Glomerular visceral epithelial cell (primary cell): Measurements from ENCODE around the gene C14orf119.

Experiments
- DNase-seq: peaks from one replicate; pipeline ENCODE4 v3.0.0-alpha.2; 2016; ENCODE audit errors: extremely low spot score

C14orf119 gene

DNA sequence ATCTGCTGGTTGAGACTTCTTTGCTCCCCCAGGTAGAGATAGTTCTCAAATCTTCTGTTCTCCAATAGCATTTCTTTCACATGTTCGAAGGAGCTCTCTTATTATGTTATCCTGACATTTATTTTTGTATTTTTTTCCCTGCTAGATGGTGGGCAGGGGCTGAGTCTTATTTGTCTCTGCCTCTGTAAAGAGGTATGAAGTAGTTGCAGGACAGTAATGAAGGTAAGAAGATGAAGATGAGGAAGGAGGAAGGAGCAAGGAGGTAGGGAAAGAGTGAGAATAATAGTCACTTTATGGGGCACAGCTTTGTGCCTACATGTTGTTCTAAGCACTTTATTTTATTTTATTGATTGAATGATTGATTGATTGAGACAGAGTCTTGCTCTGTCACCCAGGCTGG is 14.5 kb downstream of the C14orf119 start:
- DNase-seq: no peak

GRCh38 chr14:23110579-23111365 is 15.5 kb downstream of the C14orf119 start:
- DNase-seq: no peak

GRCh38 chr14:23112359-23113178 is 17.3 kb downstream of the C14orf119 start:
- no peak for DNase-seq

GRCh38 chr14:23113431-23114119 is 18.3 kb downstream of the C14orf119 start:
- no peak for DNase-seq

DNA sequence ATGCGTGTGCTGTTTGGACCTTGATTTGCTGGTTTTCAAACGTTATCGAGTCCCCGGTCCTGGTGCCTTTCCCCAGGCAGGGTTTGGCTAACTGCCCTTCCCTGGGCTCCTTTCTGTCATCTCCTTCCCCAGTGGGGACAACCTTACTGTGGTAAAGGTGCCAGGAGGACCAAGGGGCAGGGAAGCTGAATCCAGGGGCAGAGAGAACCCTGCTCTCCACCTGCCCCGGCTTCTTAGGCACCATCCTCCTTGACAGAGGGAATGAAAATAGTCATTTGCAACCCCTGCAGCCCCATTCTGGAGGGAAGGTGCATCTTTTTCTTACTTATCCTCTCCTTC is 18.8 kb downstream of the C14orf119 start:
- no peak for DNase-seq

DNA sequence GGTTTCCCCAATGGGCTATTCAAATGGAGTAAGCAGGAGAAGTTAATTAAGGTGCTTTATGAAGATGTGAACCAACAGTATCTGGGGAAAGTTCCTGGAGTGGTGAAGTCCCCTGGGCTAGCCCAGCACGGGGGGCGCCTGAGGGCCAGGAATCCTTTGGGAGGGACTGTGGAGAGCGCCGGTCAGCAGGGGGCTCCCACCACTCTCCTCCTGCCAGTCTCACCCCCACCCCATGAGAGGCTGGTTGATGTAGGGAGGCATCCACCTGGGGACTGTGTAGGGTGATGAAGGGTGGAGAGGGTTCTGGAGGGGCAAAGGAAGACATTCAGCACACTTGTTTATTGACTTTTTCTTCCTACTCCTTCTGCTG is 19.3 kb downstream of the C14orf119 start:
- no peak for DNase-seq

DNA sequence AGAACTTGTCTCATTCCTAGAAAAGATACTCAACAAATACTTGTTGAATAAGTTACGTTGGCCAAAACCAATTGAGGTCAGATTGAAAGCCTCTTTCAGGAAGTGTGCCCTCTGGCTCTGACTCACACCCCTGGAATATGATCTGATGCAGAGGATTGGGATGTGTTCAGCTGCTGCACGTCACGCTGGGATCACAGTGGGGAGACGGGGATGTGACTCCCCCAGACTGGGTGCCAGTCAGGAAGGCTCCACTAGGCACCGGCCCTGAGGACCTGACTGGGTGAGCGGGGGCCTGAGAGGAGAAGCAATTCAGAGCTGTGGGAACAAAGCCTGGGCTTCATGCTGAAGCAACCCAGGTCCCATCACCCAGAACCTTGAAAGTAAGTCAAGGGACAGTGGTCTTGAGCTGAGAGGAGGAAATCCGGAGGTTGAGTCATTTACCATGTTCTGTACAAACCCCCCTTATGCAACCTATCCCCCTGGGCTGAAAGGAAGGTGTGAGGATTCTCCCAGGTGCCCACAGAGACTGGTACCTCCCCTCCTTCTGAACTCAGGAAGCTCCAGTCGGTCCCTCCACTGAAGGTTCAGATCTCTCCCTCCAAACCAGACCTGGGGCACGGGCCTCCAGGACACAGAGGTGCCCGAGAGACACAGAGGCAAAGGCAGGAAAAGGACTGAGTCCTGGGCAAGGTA is 19.9 kb downstream of the C14orf119 start:
- DNase-seq: peak; percentile 86

DNA sequence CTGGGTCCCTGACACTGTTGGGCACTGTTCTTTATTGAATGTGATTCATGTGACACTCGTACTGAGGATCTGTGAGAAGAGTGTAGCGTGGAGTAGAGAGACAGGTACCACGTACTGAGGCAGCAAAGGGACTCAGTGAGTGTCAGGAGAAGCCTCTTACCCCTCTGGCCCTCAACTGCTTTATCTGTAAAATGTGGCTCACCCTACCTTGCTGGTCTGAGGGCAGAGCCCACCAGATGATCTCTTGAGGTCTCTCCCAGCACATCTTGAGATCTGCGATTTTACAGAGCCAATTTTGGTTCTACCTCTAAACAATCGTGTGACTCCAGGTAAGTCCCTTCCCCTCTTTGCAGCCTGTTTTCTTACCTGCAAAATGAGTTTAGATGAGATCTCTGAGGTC is 20.6 kb downstream of the C14orf119 start:
- no peak for DNase-seq

DNA sequence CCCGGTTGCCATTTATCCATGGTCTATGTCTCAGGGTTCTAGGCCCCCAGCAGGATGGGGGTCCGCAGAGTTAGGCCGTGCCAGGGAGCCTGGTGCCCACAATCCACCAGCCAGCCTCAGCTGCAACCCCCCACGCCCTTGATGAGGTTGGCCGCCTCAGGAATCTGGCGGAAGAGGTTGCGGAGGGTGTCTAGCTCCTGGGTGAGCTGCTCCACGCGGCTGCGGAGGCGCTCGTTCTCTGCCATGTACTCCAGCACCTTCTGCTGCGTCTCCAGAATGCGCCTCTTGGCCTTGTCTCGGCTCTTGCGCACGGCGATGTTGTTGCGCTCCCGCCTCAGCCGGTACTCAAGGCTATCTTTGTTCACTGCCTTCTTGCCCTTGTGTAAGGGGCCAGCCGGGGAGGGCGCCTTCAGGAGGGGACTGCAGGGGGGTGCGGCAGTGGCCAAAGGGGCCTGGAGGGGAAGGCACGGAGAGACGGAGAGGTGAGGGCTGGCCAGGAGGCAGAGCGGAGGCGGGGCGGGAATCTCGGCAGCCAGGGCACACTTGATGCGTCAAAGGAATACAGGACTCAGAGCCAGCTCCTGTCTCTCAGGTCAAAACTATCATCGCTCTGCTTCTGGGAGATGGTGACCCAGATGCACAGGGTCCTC is 22.2 kb downstream of the C14orf119 start:
- no peak for DNase-seq

DNA sequence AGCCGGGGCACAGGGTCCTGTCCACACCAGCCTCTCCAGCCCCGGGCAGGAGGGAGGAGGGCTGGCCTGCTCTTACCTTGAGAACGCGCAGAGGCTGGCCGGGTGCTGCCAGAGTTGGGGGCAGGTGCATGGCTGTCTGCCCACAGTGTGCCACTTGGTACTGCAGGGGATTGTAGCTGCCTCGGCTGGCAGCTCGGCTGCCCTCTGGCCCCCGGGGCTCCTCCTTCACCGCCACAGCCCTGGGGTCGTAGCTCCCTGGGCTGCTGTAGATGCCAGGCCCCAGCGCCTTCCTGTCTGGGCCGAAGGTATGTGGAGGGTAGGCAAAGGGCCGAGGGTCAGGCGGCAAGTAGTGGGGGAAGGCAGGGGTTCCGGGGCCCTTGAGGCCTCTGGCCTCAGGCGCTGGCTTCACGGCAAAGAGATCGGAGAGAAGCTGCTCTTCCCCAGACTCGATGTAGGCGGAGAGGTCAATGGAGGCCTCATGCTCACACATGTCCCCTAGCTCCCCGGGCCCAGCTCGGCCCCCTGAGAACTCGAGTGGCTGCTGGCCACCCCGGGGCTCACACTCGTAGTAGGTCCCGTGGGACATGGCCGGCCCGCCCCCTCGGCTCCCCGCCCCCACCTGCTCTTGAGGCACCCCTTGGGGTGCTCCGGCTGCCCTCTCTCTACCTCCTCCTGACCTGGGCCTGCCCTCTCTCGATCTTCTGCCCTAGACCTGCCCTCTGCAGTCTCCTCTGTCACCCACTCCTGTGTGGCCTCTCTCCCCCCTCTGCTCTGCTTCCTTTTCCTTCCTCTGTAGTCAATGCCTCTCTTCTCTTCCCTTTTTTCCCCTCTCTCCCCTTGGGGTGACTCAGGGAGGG is 23.4 kb downstream of the C14orf119 start, which contains the start of gene CEBPE:
Gene CEBPE (minus strand): TSS at position 750 of the 857 bp plus-strand sequence. CDS start 164 bp downstream, at position 586.
- no peak for DNase-seq

- no peak for DNase-seq
Observed at GRCh38 chr14:23119363-23120327, 24.3 kb downstream of the C14orf119 start.

DNA sequence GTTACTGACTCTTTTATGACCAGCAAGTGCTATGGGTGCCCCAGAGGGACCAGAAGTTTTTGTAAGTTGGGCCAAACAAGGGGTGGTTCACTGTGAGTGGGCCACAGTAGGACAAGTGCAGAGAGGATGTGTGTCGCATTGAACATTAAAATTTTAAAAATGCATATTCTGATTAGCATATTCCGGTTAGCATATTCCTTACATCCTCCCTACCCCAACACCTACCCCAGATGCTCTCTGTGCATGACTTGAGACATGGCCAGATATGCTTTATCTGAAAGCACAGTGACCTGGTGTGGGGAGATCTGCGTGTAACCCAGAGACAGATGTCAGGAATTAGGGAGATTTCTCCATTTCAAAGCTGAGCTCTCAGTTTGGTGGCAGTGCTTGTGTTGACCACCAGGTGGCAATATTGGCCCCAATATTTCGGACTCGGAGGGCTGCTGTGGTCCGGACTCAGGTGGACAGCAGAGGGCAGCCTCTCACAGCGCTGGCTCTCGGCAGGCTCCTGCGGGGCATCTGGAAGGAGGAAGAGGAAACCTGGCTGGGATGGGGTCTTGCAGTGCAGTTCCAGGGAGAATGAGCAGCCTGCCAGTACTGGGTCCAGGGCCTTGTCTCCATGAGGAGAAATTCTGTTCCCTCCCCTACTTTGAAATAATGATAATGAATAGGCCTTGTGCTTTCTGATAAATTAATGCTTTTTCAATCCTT is 25.4 kb downstream of the C14orf119 start:
- peak; percentile 90 for DNase-seq

DNA sequence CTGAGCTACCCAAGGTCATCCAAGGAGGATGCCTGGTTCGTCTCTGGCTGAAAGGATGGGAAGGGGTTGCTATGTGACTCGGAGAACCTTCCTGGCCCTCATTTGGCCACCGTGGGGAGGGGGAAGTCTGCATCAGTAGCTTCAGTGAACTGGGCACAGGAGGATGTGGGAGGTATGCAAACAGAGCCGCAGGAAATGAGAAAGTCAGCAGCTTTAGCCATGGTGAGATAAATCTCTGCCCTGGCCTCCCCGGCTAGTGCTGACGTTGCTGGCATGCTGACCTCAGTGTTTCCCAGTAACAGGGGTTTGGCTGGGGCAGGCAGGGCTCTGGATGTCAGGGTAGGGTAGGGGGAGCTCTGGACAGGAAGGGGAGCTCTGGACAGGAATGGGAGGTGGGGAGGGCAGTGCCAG is 26.1 kb downstream of the C14orf119 start:
- peak; percentile 60 for DNase-seq

GRCh38 chr14:23122086-23122485 is 26.8 kb downstream of the C14orf119 start:
- no peak for DNase-seq

GRCh38 chr14:23123419-23123818 is 28.1 kb downstream of the C14orf119 start:
- no peak for DNase-seq

GRCh38 chr14:23124337-23124954 is 29.1 kb downstream of the C14orf119 start:
- no peak for DNase-seq

DNA sequence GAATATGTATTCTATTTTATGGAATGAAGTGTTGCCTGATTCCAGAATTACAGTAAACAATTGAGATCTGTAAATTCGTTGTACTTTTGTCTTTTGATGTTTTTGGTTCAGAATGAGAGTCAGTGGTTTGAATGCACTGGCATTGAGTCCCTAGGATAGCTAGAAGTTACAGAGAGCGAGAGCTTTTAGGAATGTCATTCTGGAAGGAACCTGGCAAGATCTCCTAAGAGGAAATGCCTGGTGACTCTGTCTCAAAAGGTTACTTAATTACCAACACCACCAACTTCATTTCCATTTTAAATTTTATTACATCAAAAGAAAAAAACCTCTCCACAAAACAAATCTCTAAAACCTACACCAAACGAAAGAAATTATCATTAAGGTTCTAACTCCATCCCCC is 29.7 kb downstream of the C14orf119 start:
- DNase-seq: no peak

DNA sequence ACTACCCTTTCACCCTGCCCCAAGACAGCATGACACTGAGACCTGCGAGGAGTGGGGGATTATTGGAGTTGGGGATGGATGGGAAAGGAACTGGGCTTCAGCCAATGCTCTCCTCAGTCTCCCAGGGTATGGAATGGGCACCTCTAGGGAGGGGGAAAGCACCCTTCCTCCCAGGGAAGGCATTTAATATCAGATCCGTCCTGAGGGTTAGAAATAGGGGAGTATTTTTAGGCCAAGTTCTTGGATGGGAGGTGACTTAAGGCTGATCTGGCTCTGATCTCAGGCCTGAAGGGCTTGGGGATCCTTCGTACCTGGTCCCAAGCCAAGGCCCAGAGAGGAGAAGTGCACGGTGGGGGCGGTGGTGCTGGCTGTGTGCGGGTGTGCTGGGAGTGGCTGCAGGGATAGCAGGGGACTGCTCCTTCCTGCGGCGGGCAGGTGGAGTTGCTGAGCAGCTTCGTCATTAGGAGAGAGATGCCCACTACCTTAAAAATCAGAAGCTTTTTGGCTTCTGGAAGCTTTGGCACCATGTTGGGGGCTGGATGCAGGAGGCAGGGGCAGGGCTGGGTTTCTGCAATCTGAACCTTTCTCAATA is 30.7 kb downstream of the C14orf119 start:
- no peak for DNase-seq
